Activated T-helper 2 cell treated with anti-CD3 and anti-CD28 coated beads, Interferon-gamma antibody, Interleukin-2, Interleukin-4, amounts not matched to agents 10 μg/mL and 5 μg/mL and 100 μg/mL, durations not matched to agents 14 hours and 24 hours and 36 hours (primary cell): ENCODE data around the gene WRNIP1. TPM values are rescaled to one million over a fixed set of nuclear protein-coding genes. Genes with fewer than 3 reads are reported as not detected.
A peak's percentile ranks its signal among the peaks of the same experiment; 100 is the strongest.
"Not testable (repeated sequence)": the region's sequence is repeated elsewhere in the genome, so short reads cannot be mapped to it uniquely, and the experiment has no call there.

Experiments used
- DNase-seq: peaks from one replicate; pipeline ENCODE4 v3.0.0; 2021; ENCODE audit warnings: low spot score
- H3K27ac Mint-ChIP-seq: one replicate; pipeline ENCODE4 v1.8.0; 2021; ENCODE audit warnings: mixed read lengths
- H3K27me3 Mint-ChIP-seq: one replicate; pipeline ENCODE4 v1.8.0; 2021; ENCODE audit warnings: low read depth, mixed read lengths
- H3K36me3 Mint-ChIP-seq: one replicate; pipeline ENCODE4 v1.8.0; 2021; ENCODE audit warnings: low read depth, mixed read lengths
- H3K4me1 Mint-ChIP-seq: one replicate; pipeline ENCODE4 v1.8.0; 2021; ENCODE audit warnings: low read depth, mixed read lengths
- H3K4me3 Mint-ChIP-seq: one replicate; pipeline ENCODE4 v1.8.0; 2021; ENCODE audit warnings: low read depth, mild to moderate bottlenecking, moderate library complexity, mixed read lengths
- H3K9me3 Mint-ChIP-seq: one replicate; pipeline ENCODE4 v1.8.0; 2021; ENCODE audit warnings: mixed read lengths
- intact Hi-C: fragments of 100-400 bp; cut with micrococcal nuclease; formaldehyde crosslinking; loops from one replicate; pipeline ENCODE4 v1.15.1; 2023
- total RNA-seq: library from RNA; stranded (reverse); gene quantifications from 2 replicates; pipeline ENCODE4 v1.2.3, GENCODE V29; 2022

The WRNIP1 gene
- total RNA-seq, 1 donor from 2014 or later = 47.2 TPM

DNA sequence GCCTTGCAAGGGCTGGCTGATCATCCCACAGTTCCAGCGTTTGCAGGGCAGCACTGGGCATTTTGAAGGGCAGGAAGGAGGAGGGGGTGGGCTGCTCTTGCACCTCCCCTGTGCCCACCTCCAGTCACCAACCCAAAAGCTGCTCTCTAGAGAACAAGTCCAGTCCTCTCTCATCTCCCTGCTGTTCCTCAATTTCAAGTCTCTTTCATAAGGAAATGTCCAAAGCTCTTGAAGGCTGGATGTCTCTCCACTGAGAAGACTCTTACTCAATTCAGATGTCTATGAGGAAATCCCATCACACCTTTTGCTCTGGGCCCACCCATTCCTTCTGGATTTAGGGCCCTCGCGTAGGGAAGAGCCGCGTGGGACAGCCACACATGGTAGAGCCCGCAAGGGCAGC, 31.7 kb downstream of the WRNIP1 start:
- H3K4me1 Mint-ChIP-seq = peaks cover 70% of the 10 kb centered on the region
- intact Hi-C loops = no loop called here
- no peak overlapping the region for H3K4me3 Mint-ChIP-seq
- no peaks in the 10 kb centered on the region for H3K27me3 Mint-ChIP-seq
- no peaks in the 10 kb centered on the region for H3K9me3 Mint-ChIP-seq
- H3K36me3 Mint-ChIP-seq = peaks cover 3% of the 10 kb centered on the region
- peak overlapping the region; percentile 45 for H3K27ac Mint-ChIP-seq
- DNase-seq = no peak

DNA sequence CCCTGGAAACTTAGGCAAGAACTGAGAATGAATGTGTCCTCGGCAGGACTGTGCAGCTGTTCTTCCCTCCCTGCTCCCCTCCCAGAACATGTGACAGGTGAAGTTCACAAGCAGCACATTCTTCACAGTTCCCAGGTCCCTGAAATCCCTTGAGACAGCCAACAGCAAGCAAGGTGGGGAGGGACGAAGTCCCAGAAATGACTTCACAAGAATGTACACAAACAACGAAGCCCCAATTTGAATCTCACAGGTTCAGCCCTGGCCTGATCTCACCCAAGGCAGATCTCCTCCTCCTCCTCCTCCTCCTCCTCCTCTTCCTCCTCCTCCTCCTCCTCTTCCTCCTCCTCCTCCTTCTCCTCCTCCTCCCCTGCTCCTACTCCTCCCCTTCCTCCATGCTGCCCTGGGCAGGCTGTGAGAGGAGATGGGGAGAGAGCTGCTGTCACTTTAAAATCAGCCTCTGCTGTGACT, 32.4 kb downstream of the WRNIP1 start:
- peaks cover 64% of the 10 kb centered on the region for H3K4me1 Mint-ChIP-seq
- H3K4me3 Mint-ChIP-seq = no peak overlapping the region
- intact Hi-C loops = no loop called here

GRCh38 chr6:2798586-2799134, 33.5 kb downstream of the WRNIP1 start:
- no peaks in the 10 kb centered on the region for H3K9me3 Mint-ChIP-seq
- no peaks in the 10 kb centered on the region for H3K27me3 Mint-ChIP-seq
- no peak overlapping the region for H3K4me3 Mint-ChIP-seq
- H3K27ac Mint-ChIP-seq = peak overlapping the region; percentile 40
- intact Hi-C loops = no loop called here
- peaks cover 3% of the 10 kb centered on the region for H3K36me3 Mint-ChIP-seq
- no peak for DNase-seq
- H3K4me1 Mint-ChIP-seq = peaks cover 55% of the 10 kb centered on the region

More for the DNA sequence above, 32.4 kb downstream of the WRNIP1 start:
- Mint-ChIP-seq H3K36me3 (peaks cover 3% of the 10 kb centered on the region), H3K9me3 (no peaks in the 10 kb centered on the region), H3K27ac (peak overlapping the region; percentile 40), H3K27me3 (no peaks in the 10 kb centered on the region)
- no peak for DNase-seq

DNA sequence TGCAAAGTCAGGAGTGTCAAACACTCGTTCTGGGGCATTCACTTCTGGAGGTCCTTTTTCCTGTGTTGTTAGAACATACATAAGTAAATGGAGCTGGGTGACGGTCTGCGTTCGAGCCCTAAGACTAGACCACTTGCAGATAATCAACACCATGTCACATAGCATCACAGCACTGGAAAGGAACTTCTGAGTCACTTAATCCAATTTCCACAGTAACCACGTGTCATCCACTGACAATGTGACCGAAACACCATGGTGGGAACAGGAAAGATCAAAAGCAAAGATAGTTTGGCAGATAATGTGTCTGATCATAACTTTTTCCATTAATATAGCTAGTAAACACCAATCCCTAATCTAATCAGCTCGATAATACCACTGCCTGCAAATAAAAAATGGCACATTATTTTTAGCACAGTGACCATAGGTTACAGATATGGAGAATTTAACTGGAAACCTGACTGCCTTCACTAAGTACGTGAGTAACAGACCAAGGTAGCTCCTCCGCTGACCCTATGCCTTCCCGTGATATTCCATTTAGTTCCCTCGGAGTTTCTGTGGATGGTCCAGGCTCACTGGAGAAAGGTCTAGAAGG, 34.8 kb downstream of the WRNIP1 start:
- H3K36me3 Mint-ChIP-seq = peaks cover 3% of the 10 kb centered on the region
- H3K9me3 Mint-ChIP-seq = no peaks in the 10 kb centered on the region
- peaks cover 46% of the 10 kb centered on the region for H3K4me1 Mint-ChIP-seq
- no peaks in the 10 kb centered on the region for H3K27me3 Mint-ChIP-seq
- no peak for DNase-seq
- H3K4me3 Mint-ChIP-seq = no peak overlapping the region
- peak overlapping the region; percentile 90 for H3K27ac Mint-ChIP-seq
- intact Hi-C loops = loop anchor here (2.0 kb wide), 1 partner anchor 19 kb away; no protein-coding TSS in a partner anchor

DNA sequence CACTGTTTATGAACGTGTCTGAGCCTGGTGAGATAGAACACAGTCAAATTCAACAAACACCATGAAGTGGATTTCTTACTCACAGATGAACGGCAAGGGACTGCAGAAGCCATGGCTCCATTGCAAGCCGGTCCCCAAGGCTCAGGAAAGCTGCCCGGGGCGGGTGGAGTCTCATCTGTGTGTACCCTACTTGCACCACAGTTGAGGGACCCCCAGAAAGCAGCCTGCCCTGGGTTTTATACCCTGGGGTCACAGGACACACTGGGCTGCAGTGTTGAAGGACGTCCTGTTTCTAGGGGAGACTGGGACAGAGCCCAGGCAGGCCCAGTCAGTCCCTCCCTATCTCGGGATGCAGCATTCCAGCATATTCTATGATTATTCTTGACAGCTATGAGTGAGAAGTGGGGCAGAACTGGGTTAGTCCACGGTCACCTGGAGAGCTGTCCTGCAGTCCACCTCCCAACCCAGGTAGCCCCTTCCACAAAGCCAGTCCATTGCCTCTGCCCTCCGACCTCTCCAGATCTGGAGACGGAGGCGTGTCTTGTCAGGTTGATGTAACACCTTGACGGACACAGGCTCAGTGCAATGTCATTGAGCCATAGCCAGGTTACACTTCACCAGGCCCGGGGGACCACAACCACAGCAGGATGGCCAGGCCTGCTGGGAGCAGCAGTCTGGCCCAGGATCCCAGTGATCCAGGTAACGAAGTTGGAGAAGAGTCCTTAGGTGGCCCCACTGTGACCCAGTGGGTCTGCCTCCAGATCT, 35.5 kb downstream of the WRNIP1 start:
- Mint-ChIP-seq H3K9me3 (no peaks in the 10 kb centered on the region), H3K4me1 (peaks cover 40% of the 10 kb centered on the region), H3K27ac (peak overlapping the region; percentile 90), H3K4me3 (no peak overlapping the region), H3K27me3 (no peaks in the 10 kb centered on the region), H3K36me3 (peaks cover 3% of the 10 kb centered on the region)
- intact Hi-C loops = loop anchor here (2.0 kb wide), 1 partner anchor 18 kb away; no protein-coding TSS in a partner anchor
- DNase-seq = no peak

DNA sequence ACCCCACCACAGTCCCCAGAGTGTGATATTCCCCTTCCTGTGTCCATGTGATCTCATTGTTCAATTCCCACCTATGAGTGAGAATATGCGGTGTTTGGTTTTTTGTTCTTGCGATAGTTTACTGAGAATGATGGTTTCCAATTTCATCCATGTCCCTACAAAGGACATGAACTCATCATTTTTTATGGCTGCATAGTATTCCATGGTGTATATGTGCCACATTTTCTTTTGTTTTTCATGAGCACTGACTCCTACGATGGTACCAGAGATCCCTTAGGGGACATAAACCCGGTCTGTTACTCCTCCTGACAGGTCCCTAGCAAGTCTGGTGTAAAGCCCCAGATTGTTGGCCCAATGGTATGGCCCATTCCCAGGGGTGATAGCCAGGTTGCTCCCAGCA, 36.5 kb downstream of the WRNIP1 start:
- H3K4me3 Mint-ChIP-seq, H3K9me3 Mint-ChIP-seq, H3K36me3 Mint-ChIP-seq, H3K27me3 Mint-ChIP-seq, DNase-seq, H3K27ac Mint-ChIP-seq: not testable (repeated sequence)
- intact Hi-C loops = loop anchor here (2.0 kb wide), 1 partner anchor 17 kb away; no protein-coding TSS in a partner anchor
- H3K4me1 Mint-ChIP-seq = peaks cover 35% of the 10 kb centered on the region

DNA sequence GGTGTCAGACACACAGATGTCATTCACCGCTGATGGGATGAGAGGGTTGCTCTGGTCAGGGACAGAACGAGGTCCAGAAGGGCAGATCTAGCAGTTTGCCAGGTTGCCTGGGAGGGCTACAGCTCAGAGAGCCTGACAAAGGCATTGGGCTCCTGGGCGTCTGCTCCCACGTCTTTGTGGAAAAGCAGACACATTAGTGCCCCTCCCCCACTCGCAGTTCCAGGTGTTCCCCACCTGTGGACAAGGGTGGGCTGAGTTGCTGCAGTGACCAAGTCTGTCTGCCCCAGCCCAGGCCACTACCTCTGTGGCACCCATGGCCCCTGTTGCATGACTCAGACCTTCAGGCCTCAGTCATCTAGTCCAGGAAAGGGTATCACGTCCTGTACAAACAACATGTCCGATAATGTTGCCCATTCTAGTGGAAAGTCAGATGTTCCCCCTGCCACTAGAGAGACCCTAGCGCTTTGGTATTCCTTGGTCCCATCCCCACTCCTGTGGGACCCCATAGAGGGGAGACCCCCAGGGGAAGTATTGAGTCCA, 37.4 kb downstream of the WRNIP1 start:
- H3K27me3 Mint-ChIP-seq = no peaks in the 10 kb centered on the region
- no peaks in the 10 kb centered on the region for H3K9me3 Mint-ChIP-seq
- H3K27ac Mint-ChIP-seq = no peak overlapping the region
- no peaks in the 10 kb centered on the region for H3K36me3 Mint-ChIP-seq
- no peak overlapping the region for H3K4me3 Mint-ChIP-seq
- intact Hi-C loops = no loop called here
- peaks cover 31% of the 10 kb centered on the region for H3K4me1 Mint-ChIP-seq
- no peak for DNase-seq

- no peaks in the 10 kb centered on the region for H3K9me3 Mint-ChIP-seq
- H3K27me3 Mint-ChIP-seq = no peaks in the 10 kb centered on the region
- no peak for DNase-seq
- H3K4me1 Mint-ChIP-seq = peaks cover 26% of the 10 kb centered on the region
- intact Hi-C loops = no loop called here
- no peak overlapping the region for H3K4me3 Mint-ChIP-seq
- no peak overlapping the region for H3K27ac Mint-ChIP-seq
- no peaks in the 10 kb centered on the region for H3K36me3 Mint-ChIP-seq
Observed at GRCh38 chr6:2803731-2804429, 38.7 kb downstream of the WRNIP1 start.

GRCh38 chr6:2804516-2804915, 39.3 kb downstream of the WRNIP1 start:
- H3K27ac Mint-ChIP-seq = no peak overlapping the region
- no peak overlapping the region for H3K4me3 Mint-ChIP-seq
- no peak for DNase-seq
- no peaks in the 10 kb centered on the region for H3K36me3 Mint-ChIP-seq
- H3K9me3 Mint-ChIP-seq = no peaks in the 10 kb centered on the region
- H3K27me3 Mint-ChIP-seq = no peaks in the 10 kb centered on the region
- peaks cover 24% of the 10 kb centered on the region for H3K4me1 Mint-ChIP-seq
- intact Hi-C loops = no loop called here

GRCh38 chr6:2805031-2805430, 39.8 kb downstream of the WRNIP1 start:
- Mint-ChIP-seq H3K4me1 (peaks cover 24% of the 10 kb centered on the region), H3K27ac (no peak overlapping the region), H3K9me3 (no peaks in the 10 kb centered on the region), H3K4me3 (no peak overlapping the region), H3K27me3 (no peaks in the 10 kb centered on the region), H3K36me3 (no peaks in the 10 kb centered on the region)
- intact Hi-C loops = no loop called here
- DNase-seq = no peak

GRCh38 chr6:2806644-2807043, 41.5 kb downstream of the WRNIP1 start:
- Mint-ChIP-seq H3K9me3 (no peaks in the 10 kb centered on the region), H3K27ac (no peak overlapping the region), H3K27me3 (no peaks in the 10 kb centered on the region), H3K36me3 (no peaks in the 10 kb centered on the region), H3K4me1 (peaks cover 20% of the 10 kb centered on the region), H3K4me3 (no peak overlapping the region)
- no peak for DNase-seq
- intact Hi-C loops = no loop called here

GRCh38 chr6:2807342-2808090, 42.3 kb downstream of the WRNIP1 start:
- intact Hi-C loops = no loop called here
- H3K4me1 Mint-ChIP-seq = peaks cover 20% of the 10 kb centered on the region
- no peaks in the 10 kb centered on the region for H3K9me3 Mint-ChIP-seq
- no peak for DNase-seq
- no peak overlapping the region for H3K27ac Mint-ChIP-seq
- no peak overlapping the region for H3K4me3 Mint-ChIP-seq
- H3K27me3 Mint-ChIP-seq = no peaks in the 10 kb centered on the region
- no peaks in the 10 kb centered on the region for H3K36me3 Mint-ChIP-seq
